Effector CD8-positive, alpha-beta T cell (primary cell): ENCODE results near the gene NAPG.
"Not testable (repeated sequence)": the region's sequence is repeated elsewhere in the genome, so short reads cannot be mapped to it uniquely, and the experiment has no call there.

Experiments used
- DNase-seq: peaks from one replicate; lab custom pipeline; 2025; lab: John Stamatoyannopoulos, UW

NAPG gene

GRCh38 chr18:10546557-10547300 is 20.9 kb downstream of the NAPG start:
- no peak for DNase-seq

GRCh38 chr18:10552226-10552625 is 26.4 kb downstream of the NAPG start:
- no peak for DNase-seq

GRCh38 chr18:10556251-10556650 is 30.4 kb downstream of the NAPG start:
- not testable (repeated sequence) for DNase-seq

- no peak for DNase-seq
Observed at GRCh38 chr18:10557085-10557677, 31.4 kb downstream of the NAPG start.

- DNase-seq: no peak
Observed at GRCh38 chr18:10558243-10558966, 32.6 kb downstream of the NAPG start.

- DNase-seq: no peak
Observed at GRCh38 chr18:10558967-10559298, 33.1 kb downstream of the NAPG start.

- no peak for DNase-seq
Observed at GRCh38 chr18:10559553-10560451, 34.0 kb downstream of the NAPG start.

- DNase-seq: peak; percentile 4
Observed at GRCh38 chr18:10560452-10561045, 34.7 kb downstream of the NAPG start.

- no peak for DNase-seq
Observed at GRCh38 chr18:10562773-10563160, 36.9 kb downstream of the NAPG start.

- DNase-seq: no peak
Observed at GRCh38 chr18:10563886-10564285, 38.1 kb downstream of the NAPG start.

- DNase-seq: no peak
Observed at GRCh38 chr18:10564975-10565773, 39.3 kb downstream of the NAPG start.

- no peak for DNase-seq
Observed at GRCh38 chr18:10565835-10566234, 40.0 kb downstream of the NAPG start.

GRCh38 chr18:10566390-10566789 is 40.6 kb downstream of the NAPG start:
- DNase-seq: no peak

- DNase-seq: not testable (repeated sequence)
Observed at GRCh38 chr18:10569941-10570340, 44.1 kb downstream of the NAPG start.

GRCh38 chr18:10570622-10571021 is 44.8 kb downstream of the NAPG start:
- DNase-seq: no peak

- no peak for DNase-seq
Observed at GRCh38 chr18:10571537-10571936, 45.7 kb downstream of the NAPG start.

- DNase-seq: not testable (repeated sequence)
Observed at GRCh38 chr18:10573261-10573660, 47.4 kb downstream of the NAPG start.

GRCh38 chr18:10574412-10574811 is 48.6 kb downstream of the NAPG start:
- not testable (repeated sequence) for DNase-seq

- not testable (repeated sequence) for DNase-seq
Observed at GRCh38 chr18:10577842-10578572, 52.2 kb downstream of the NAPG start.

GRCh38 chr18:10578573-10578899 is 52.7 kb downstream of the NAPG start:
- DNase-seq: not testable (repeated sequence)
